Stimulated activated CD8-positive, alpha-beta memory T cell treated with anti-CD3 and anti-CD28 coated beads, Interleukin-15, amount 100 ng/mL, for 24 hours (primary cell): ENCODE data around the gene SHROOM3.
"Not testable (repeated sequence)": the region's sequence is repeated elsewhere in the genome, so short reads cannot be mapped to it uniquely, and the experiment has no call there.

ENCODE experiments used
- DNase-seq: peaks from one replicate; pipeline ENCODE4 v3.0.0-alpha.2; 2020; ENCODE audit warnings: low read depth

The SHROOM3 gene

GRCh38 chr4:76594173-76594572 lies 159.1 kb downstream of the SHROOM3 start:
- no peak for DNase-seq

GRCh38 chr4:76595435-76595834 lies 160.4 kb downstream of the SHROOM3 start:
- DNase-seq, result no peak

- DNase-seq, result no peak
These were observed 161.7 kb downstream of the SHROOM3 start for GRCh38 chr4:76596713-76597112.

GRCh38 chr4:76597423-76597979 lies 162.5 kb downstream of the SHROOM3 start:
- no peak for DNase-seq

- no peak for DNase-seq
These were observed 165.4 kb downstream of the SHROOM3 start for GRCh38 chr4:76600447-76600846.

- no peak for DNase-seq
These were observed 166.8 kb downstream of the SHROOM3 start for GRCh38 chr4:76601791-76602190.

- no peak for DNase-seq
These were observed 170.1 kb downstream of the SHROOM3 start for GRCh38 chr4:76605099-76605563.

GRCh38 chr4:76606645-76607265 lies 171.7 kb downstream of the SHROOM3 start:
- no peak for DNase-seq

GRCh38 chr4:76607266-76607799 lies 172.3 kb downstream of the SHROOM3 start:
- DNase-seq, result no peak

- DNase-seq, result no peak
These were observed 172.8 kb downstream of the SHROOM3 start for GRCh38 chr4:76607846-76608245.

GRCh38 chr4:76608549-76608948 lies 173.5 kb downstream of the SHROOM3 start:
- DNase-seq, result not testable (repeated sequence)

GRCh38 chr4:76610751-76611547 lies 175.9 kb downstream of the SHROOM3 start:
- DNase-seq, result no peak

GRCh38 chr4:76611616-76612207 lies 176.7 kb downstream of the SHROOM3 start:
- no peak for DNase-seq

- no peak for DNase-seq
These were observed 179.6 kb downstream of the SHROOM3 start for GRCh38 chr4:76614589-76614988.

- DNase-seq, result no peak
These were observed 181.0 kb downstream of the SHROOM3 start for GRCh38 chr4:76615999-76616398.

GRCh38 chr4:76616526-76616925 lies 181.5 kb downstream of the SHROOM3 start:
- DNase-seq, result no peak

- DNase-seq, result no peak
These were observed 185.9 kb downstream of the SHROOM3 start for GRCh38 chr4:76620723-76621468.

- no peak for DNase-seq
These were observed 187.1 kb downstream of the SHROOM3 start for GRCh38 chr4:76622126-76622525.

GRCh38 chr4:76622717-76623116 lies 187.7 kb downstream of the SHROOM3 start:
- no peak for DNase-seq

- no peak for DNase-seq
These were observed 188.4 kb downstream of the SHROOM3 start for GRCh38 chr4:76623217-76624045.

GRCh38 chr4:76624241-76624681 lies 189.2 kb downstream of the SHROOM3 start:
- no peak for DNase-seq
